H1 (cell line): ENCODE measurements around the gene C2CD2L. TPM values are rescaled to one million over a fixed set of nuclear protein-coding genes. Genes with fewer than 3 reads are reported as not detected.

Experiments used
- CTCF ChIA-PET: fragments of 300-600 bp; sonication (Branson Sonifier 250); formaldehyde crosslinking; loops from one replicate; lab custom pipeline; 2021; ENCODE audit not compliant: partially characterized antibody; lab: Charles Lee
- POLR2A ChIA-PET: fragments of 300-600 bp; sonication (Branson Sonifier 250); formaldehyde crosslinking; loops from one replicate; lab custom pipeline; 2021; ENCODE audit warnings: inconsistent platforms; ENCODE audit not compliant: partially characterized antibody; lab: Charles Lee
- DNase-seq, 2 experiments: peaks; one replicate each; pipeline versions ENCODE4 v3.0.0 to v3.0.0-alpha.2; 2010 to 2022; ENCODE audit warnings: low spot score in 2 of 2, low read depth in 1 of 2, mixed read lengths in 1 of 2
- FAIRE-seq: peaks from 2 replicates; lab custom pipeline; 2011; peaks lifted over from hg19 to GRCh38; lab: Jason Lieb, UNC
- H2AFZ ChIP-seq: 2 replicates; pipeline ENCODE4 v1.8.1; 2012; ENCODE audit warnings: low read length, inconsistent platforms
- H2AK5ac ChIP-seq: 2 replicates; pipeline ENCODE4 v1.6.1; 2013; ENCODE audit warnings: low read depth, low read length
- H2BK120ac ChIP-seq: replicated peaks from 2 replicates; pipeline ENCODE3; 2013; ENCODE audit warnings: low read depth, low read length, inconsistent platforms
- H2BK12ac ChIP-seq: 2 replicates; pipeline ENCODE4 v1.6.1; 2013; ENCODE audit warnings: low read depth, low read length
- H2BK15ac ChIP-seq: 2 replicates; pipeline ENCODE4 v1.6.1; 2013; ENCODE audit warnings: low read length
- H2BK20ac ChIP-seq: 2 replicates; pipeline ENCODE4 v1.6.1; 2013; ENCODE audit warnings: low read length
- H2BK5ac ChIP-seq: 2 replicates; pipeline ENCODE4 v1.6.1; 2013; ENCODE audit warnings: low read depth, low read length
- H3K14ac ChIP-seq: 2 replicates; pipeline ENCODE4 v1.6.1; 2013; ENCODE audit warnings: inconsistent platforms; ENCODE audit not compliant: insufficient read length
- H3K18ac ChIP-seq: 2 replicates; pipeline ENCODE4 v1.6.1; 2013; ENCODE audit warnings: low read length; ENCODE audit errors: extremely low read depth
- H3K23ac ChIP-seq: 2 replicates; pipeline ENCODE4 v1.6.1; 2013; ENCODE audit warnings: inconsistent platforms; ENCODE audit not compliant: insufficient read length
- H3K23me2 ChIP-seq: 2 replicates; pipeline ENCODE4 v1.6.1; 2013; ENCODE audit warnings: low read depth, low read length
- H3K27ac ChIP-seq: 2 replicates; pipeline ENCODE4 v1.6.1; 2011; ENCODE audit warnings: low read depth, low read length, inconsistent platforms
- H3K27me3 ChIP-seq, 4 experiments: replicated peaks in 1 of 4; 1 replicate in 1 of 4; 2 replicates in 3 of 4; pipeline versions ENCODE4 v1.6.1 to v1.8.1; 2011 to 2013; ENCODE audit warnings: low read length in 3 of 4, mild to moderate bottlenecking in 3 of 4, inconsistent platforms in 2 of 4, mixed read lengths in 2 of 4, moderate library complexity in 1 of 4; ENCODE audit not compliant: control insufficient read depth in 3 of 4, insufficient read depth in 3 of 4; ENCODE audit errors: extremely low read depth in 1 of 4
- H3K36me3 ChIP-seq, 4 experiments: 2 replicates each; pipeline versions ENCODE4 v1.6.1 to v1.8.1; 2011 to 2013; ENCODE audit warnings: mild to moderate bottlenecking in 4 of 4, low read length in 3 of 4, moderate library complexity in 2 of 4, control low read depth in 1 of 4, inconsistent platforms in 1 of 4; ENCODE audit not compliant: insufficient read depth in 4 of 4, control insufficient read depth in 2 of 4
- H3K4ac ChIP-seq: replicated peaks from 2 replicates; pipeline ENCODE3; 2013; ENCODE audit warnings: low read length, low read depth, mixed read lengths, inconsistent platforms; ENCODE audit not compliant: insufficient read length
- H3K4me1 ChIP-seq, 4 experiments: replicated peaks in 1 of 4; 1 replicate in 1 of 4; 2 replicates in 3 of 4; pipeline versions ENCODE4 v1.6.1 to v1.8.1; 2011 to 2013; ENCODE audit warnings: low read length in 3 of 4, inconsistent platforms in 2 of 4, mixed read lengths in 1 of 4; ENCODE audit not compliant: insufficient read depth in 4 of 4, control insufficient read depth in 3 of 4
- H3K4me2 ChIP-seq, 2 experiments: 2 replicates each; pipeline versions ENCODE4 v1.6.1 to v1.8.1; 2011 to 2013; ENCODE audit warnings: low read depth in 2 of 2, low read length in 2 of 2, control low read depth in 1 of 2, inconsistent platforms in 1 of 2, mild to moderate bottlenecking in 1 of 2; ENCODE audit not compliant: insufficient read depth in 1 of 2
- H3K4me3 ChIP-seq, 4 experiments: fragments of 200-600, 300-600 bp in 1 of 4; sonication (generic), shearing (Covaris generic), sonication (Bioruptor Twin) in 1 of 4; 2 replicates each; pipeline versions ENCODE4 v1.5.1 to v1.8.1; 2011 to 2016; ENCODE audit warnings: low read length in 4 of 4, low read depth in 3 of 4, control low read depth in 2 of 4, inconsistent platforms in 2 of 4, mild to moderate bottlenecking in 2 of 4, mixed read lengths in 1 of 4, moderate library complexity in 1 of 4; ENCODE audit not compliant: insufficient read depth in 2 of 4; ENCODE audit errors: extremely low read depth in 1 of 4
- H3K56ac ChIP-seq: replicated peaks from 2 replicates; pipeline ENCODE3; 2013; ENCODE audit warnings: low read depth, mild to moderate bottlenecking, mixed read lengths, low read length, inconsistent platforms; ENCODE audit not compliant: insufficient read length
- H3K79me1 ChIP-seq: 2 replicates; pipeline ENCODE4 v1.6.1; 2013; ENCODE audit warnings: low read depth, low read length, control low read depth
- H3K79me2 ChIP-seq, 2 experiments: 2 replicates each; pipeline versions ENCODE4 v1.6.1 to v1.8.1; 2012 to 2013; ENCODE audit warnings: low read length in 2 of 2, mild to moderate bottlenecking in 2 of 2, inconsistent platforms in 1 of 2; ENCODE audit not compliant: insufficient read depth in 2 of 2, control insufficient read depth in 1 of 2
- H3K9ac ChIP-seq, 4 experiments: replicated peaks in 1 of 4; 1 replicate in 1 of 4; 2 replicates in 3 of 4; pipeline versions ENCODE4 v1.6.1 to v1.8.1; 2011 to 2013; ENCODE audit warnings: low read depth in 3 of 4, low read length in 3 of 4, control low read depth in 2 of 4, mild to moderate bottlenecking in 2 of 4, moderate library complexity in 2 of 4, inconsistent platforms in 1 of 4; ENCODE audit errors: extremely low read depth in 1 of 4
- H3K9me3 ChIP-seq, 2 experiments: 2 replicates each; pipeline versions ENCODE4 v1.6.1 to v1.8.1; 2012 to 2013; ENCODE audit warnings: mild to moderate bottlenecking in 2 of 2, moderate library complexity in 2 of 2, control low read depth in 1 of 2, inconsistent platforms in 1 of 2, low read depth in 1 of 2, low read length in 1 of 2, mixed read lengths in 1 of 2; ENCODE audit not compliant: insufficient read depth in 2 of 2
- H4K20me1 ChIP-seq, 2 experiments: replicated peaks in 1 of 2; 2 replicates each; pipeline versions ENCODE3 to v1.8.1; 2011 to 2013; ENCODE audit warnings: inconsistent platforms in 2 of 2, low read length in 2 of 2, mild to moderate bottlenecking in 1 of 2; ENCODE audit not compliant: insufficient read depth in 2 of 2, control insufficient read depth in 1 of 2
- H4K5ac ChIP-seq: 2 replicates; pipeline ENCODE4 v1.6.1; 2013; ENCODE audit warnings: low read length, low read depth, mixed read lengths, inconsistent platforms; ENCODE audit not compliant: insufficient read length
- H4K8ac ChIP-seq: 2 replicates; pipeline ENCODE4 v1.8.0; 2013; ENCODE audit warnings: mild to moderate bottlenecking, moderate library complexity, low read length, inconsistent platforms; ENCODE audit not compliant: insufficient read depth; ENCODE audit errors: extremely low read depth
- H4K91ac ChIP-seq: replicated peaks from 2 replicates; pipeline ENCODE3; 2013; ENCODE audit warnings: low read length, mixed read lengths, inconsistent platforms; ENCODE audit not compliant: insufficient read length
- JUND ChIP-seq: IDR thresholded peaks from 2 replicates; pipeline ENCODE4 v1.6.1; 2011; ENCODE audit warnings: mild to moderate bottlenecking, improper control_type of control experiment, low read length
- PHF8 ChIP-seq: fragments of 200-600 bp; sonication (generic); conservative IDR thresholded peaks from 2 replicates; pipeline ENCODE4 v1.7.1; 2012; ENCODE audit warnings: low read depth, mild to moderate bottlenecking, inconsistent platforms, low read length, moderate library complexity
- POLR2A ChIP-seq, 2 experiments: IDR thresholded peaks; 1 replicate in 1 of 2; 2 replicates in 1 of 2; pipeline ENCODE4 v1.6.1; 2011; ENCODE audit warnings: low read depth in 2 of 2, low read length in 2 of 2, mild to moderate bottlenecking in 2 of 2; ENCODE audit errors: control extremely low read depth in 1 of 2
- TBP ChIP-seq: IDR thresholded peaks from 2 replicates; pipeline ENCODE4 v1.6.1; 2011; ENCODE audit warnings: low read depth, low read length, improper control_type of control experiment
- TEAD4 ChIP-seq: IDR thresholded peaks from 2 replicates; pipeline ENCODE4 v1.6.1; 2012; ENCODE audit warnings: low read depth, low read length, inconsistent platforms, mixed read lengths
- USF2 ChIP-seq: IDR thresholded peaks from 2 replicates; pipeline ENCODE4 v1.6.1; 2011; ENCODE audit warnings: low read length, improper control_type of control experiment
- WGBS, 2 experiments: shearing (Covaris generic) in 1 of 2; methylation state at CpG; one replicate each; pipeline versions ENCODE4 v1.1.6 to v1.1.7; 2013 to 2015; ENCODE audit warnings: low lambda C conversion rate in 2 of 2, mixed read lengths in 2 of 2, inconsistent platforms in 1 of 2, low coverage in 1 of 2, missing lambda C conversion rate in 1 of 2; ENCODE audit not compliant: insufficient replicate concordance in 2 of 2, insufficient coverage in 1 of 2, insufficient read length in 1 of 2; ENCODE audit errors: extremely low coverage in 1 of 2, missing lambda C conversion rate in 1 of 2; 5-methylcytosine and 5-hydroxymethylcytosine counted together
- polyA plus RNA-seq, 7 experiments: library from polyadenylated mRNA; depleted of rRNA in 3 of 7; stranded (reverse) in 5 of 7; unstranded in 2 of 7; fragments of >200 nt in 5 of 7; fragments of 200-250 nt in 2 of 7; gene quantifications; 1 replicate in 5 of 7; 2 replicates in 1 of 7; 4 replicates in 1 of 7; pipeline versions ENCODE4 v1.2.1 to v1.2.3, GENCODE V29; 2011 to 2013; ENCODE audit warnings: missing spikeins in 2 of 7, mixed read lengths in 2 of 7
- total RNA-seq: library from RNA; stranded (reverse); fragmentation: NEBNext Ultra II Directional; extraction: Animal tissue kit (Norgen Biotek cat#: 25700); gene quantifications from 2 replicates; pipeline ENCODE4 v1.2.1, GENCODE V29; 2021

The C2CD2L gene
- total and polyA plus RNA-seq, 2 of the 8 experiments (the other 6 are each of a cell fraction or from before 2014, with no cell fraction given): 2.5 to 4.0 TPM

- Histone ChIP-seq H2BK12ac (no peak overlapping the region), H4K8ac (peak overlapping the region; percentile 5; the same call in 1 of the 2 replicates), H3K14ac (no peak overlapping the region), H2AK5ac (no peak overlapping the region), H3K56ac (peak overlapping the region; percentile 50), H2AFZ (no peak overlapping the region), H4K91ac (no peak overlapping the region), H2BK120ac (no peak overlapping the region), H3K18ac (0 out of 2 replicates have a peak overlapping the region, but pooled peaks have one; percentile 11), H2BK20ac (no peak overlapping the region), H4K20me1 (peaks cover 16 to 18% of the 10 kb centered on the region in 2 experiments), H3K4me2 (peak overlapping the region; percentile 95 to 96), H2BK5ac (peak overlapping the region; percentile 91; the same call in 1 of the 2 replicates), H3K9ac (peak overlapping the region; percentile 89 to 98 (median 95)), H3K4me3 (peak overlapping the region; percentile 85 to 97 (median 92)), H3K79me1 (peaks cover 8% of the 10 kb centered on the region), H3K4ac (no peak overlapping the region), H3K36me3 (peaks cover 8 to 61% (median 29%) of the 10 kb centered on the region in 4 experiments; a peak in 6 of 8 replicates), H4K5ac (no peak overlapping the region), H3K27ac (peak overlapping the region; percentile 22; the same call in 1 of the 2 replicates), H2BK15ac (no peak overlapping the region), H3K9me3 (no peaks in the 10 kb centered on the region), H3K27me3 (no peaks in the 10 kb centered on the region), H3K4me1 (peaks cover 0 to 13% (median 3%) of the 10 kb centered on the region in 4 experiments; a peak in 5 of 7 replicates), H3K79me2 (peaks cover 18 to 32% of the 10 kb centered on the region in 2 experiments), H3K23ac (no peak overlapping the region), H3K23me2 (peaks cover 2% of the 10 kb centered on the region; the same call in 1 of the 2 replicates)
- TF ChIP-seq POLR2A (IDR thresholded peaks at IDR 0.05; ENCODE audit: control extremely low read depth in 1 of 2, low read depth in 2 of 2, low read length in 2 of 2) (peak; percentile 47 to 70; a peak in 1 of 3 replicates), JUND (no peak), TEAD4 (no peak), PHF8 (peak; percentile 8; the same call in 1 of the 2 replicates), TBP (peak; percentile 6; the same call in 1 of the 2 replicates), USF2 (no peak)
- 2% methylated on average over 54 of the region's 81 CpGs; no CpG with 5 or more reads in 1 of the 2 experiments for WGBS, 2 experiments
- FAIRE-seq (no peak), DNase-seq (peak in 1 of 2 experiments; percentile 60)
- CTCF ChIA-PET: interaction anchor here (0.6 to 2.0 kb wide), 6 partner anchors 11 to 223 kb away, joined by 3 to 11 read pairs (median 4); partner anchors contain the start of genes NLRX1 and VPS11
- POLR2A ChIA-PET: interaction anchor here (0.5 to 8.6 kb wide), 57 partner anchors 9 to 516 kb away, joined by 3 to 141 read pairs (median 4); partner anchors contain the start of genes ABCG4, C2CD2L, CBL and HINFP
Measured at GRCh38 chr11:119093942-119094815, 13.0 kb upstream of the C2CD2L start.
